ENCODE measurements around the gene THSD4. TPM values are rescaled to one million over a fixed set of nuclear protein-coding genes. Genes with fewer than 3 reads are reported as not detected.

THSD4 gene
- total RNA-seq, 1 experiment from 2014 or later: 21.7 TPM

DNA sequence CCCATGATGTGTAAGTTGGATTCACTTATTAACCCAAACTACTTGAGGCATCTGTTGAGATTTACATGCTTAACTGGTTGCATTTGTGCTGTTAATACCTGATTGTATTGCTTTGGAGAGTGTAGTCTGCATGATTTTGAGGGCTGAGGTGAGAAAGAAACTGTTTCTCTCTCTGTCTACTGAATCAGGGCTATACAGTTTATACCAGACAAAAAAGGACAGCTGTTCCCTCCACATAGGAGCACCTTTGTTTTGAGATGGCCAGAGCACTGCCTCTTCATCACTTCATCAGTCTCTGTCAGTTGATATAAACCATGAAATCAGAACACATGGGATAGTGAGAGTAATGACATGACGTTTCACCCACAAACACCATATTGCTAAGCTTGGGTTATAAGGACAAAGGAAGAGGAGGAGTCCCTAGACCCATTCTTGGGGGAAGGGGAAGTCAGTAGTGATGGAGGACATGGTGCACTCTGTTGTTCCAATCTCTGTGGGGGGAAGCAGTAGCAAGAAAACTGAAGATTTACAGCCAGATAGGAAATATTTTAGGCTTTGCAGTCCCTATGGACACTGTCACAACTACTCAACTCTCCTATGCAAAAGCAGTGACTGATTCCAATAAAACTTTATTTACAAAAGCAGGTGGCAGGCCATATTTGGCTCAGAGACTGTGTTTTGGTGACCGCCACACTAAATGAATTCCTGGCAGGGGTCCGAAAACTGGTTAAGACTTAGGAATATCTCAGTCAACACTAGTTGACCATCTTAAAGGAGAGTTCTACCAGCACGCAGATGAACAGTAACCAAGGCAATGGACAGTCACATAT is 571.2 kb downstream of the THSD4 start:
- DNase-seq (ENCODE audit: extremely low read depth, low read depth): no peak

- no peak for DNase-seq (ENCODE audit: extremely low read depth, low read depth)
Measured at GRCh38 chr15:71687902-71688508, 572.7 kb downstream of the THSD4 start.

DNA sequence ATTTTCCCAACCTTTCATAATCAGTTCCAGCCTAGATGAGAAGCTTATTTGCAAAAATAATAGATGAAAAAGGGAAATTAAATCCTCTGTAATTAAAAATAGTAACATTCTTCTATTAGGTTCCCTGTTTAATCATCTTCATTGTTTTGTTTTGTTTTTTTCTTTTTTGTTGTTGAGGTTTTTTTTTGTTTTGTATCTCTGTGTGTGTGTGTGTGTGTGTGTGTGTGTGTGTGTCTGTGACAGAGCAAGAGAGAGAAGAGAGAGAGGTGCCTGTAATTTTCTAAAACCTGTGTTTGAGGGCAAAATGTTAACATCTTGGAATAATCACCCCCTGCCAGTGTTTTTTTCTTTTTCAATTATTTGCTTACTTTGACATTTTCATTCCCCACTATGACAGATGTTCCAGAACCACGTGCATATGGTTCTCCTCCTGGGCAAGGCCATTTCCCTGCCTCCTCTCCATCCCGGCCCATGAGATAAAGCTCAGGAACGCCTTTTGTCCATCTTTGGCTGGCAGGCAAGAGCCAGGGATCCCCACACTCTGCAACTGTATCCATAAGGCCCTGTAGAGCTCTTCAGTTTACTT is 573.3 kb downstream of the THSD4 start:
- no peak for DNase-seq (ENCODE audit: extremely low read depth, low read depth)

- DNase-seq (ENCODE audit: extremely low read depth, low read depth): no peak
Measured at GRCh38 chr15:71691081-71691457, 575.8 kb downstream of the THSD4 start.

DNA sequence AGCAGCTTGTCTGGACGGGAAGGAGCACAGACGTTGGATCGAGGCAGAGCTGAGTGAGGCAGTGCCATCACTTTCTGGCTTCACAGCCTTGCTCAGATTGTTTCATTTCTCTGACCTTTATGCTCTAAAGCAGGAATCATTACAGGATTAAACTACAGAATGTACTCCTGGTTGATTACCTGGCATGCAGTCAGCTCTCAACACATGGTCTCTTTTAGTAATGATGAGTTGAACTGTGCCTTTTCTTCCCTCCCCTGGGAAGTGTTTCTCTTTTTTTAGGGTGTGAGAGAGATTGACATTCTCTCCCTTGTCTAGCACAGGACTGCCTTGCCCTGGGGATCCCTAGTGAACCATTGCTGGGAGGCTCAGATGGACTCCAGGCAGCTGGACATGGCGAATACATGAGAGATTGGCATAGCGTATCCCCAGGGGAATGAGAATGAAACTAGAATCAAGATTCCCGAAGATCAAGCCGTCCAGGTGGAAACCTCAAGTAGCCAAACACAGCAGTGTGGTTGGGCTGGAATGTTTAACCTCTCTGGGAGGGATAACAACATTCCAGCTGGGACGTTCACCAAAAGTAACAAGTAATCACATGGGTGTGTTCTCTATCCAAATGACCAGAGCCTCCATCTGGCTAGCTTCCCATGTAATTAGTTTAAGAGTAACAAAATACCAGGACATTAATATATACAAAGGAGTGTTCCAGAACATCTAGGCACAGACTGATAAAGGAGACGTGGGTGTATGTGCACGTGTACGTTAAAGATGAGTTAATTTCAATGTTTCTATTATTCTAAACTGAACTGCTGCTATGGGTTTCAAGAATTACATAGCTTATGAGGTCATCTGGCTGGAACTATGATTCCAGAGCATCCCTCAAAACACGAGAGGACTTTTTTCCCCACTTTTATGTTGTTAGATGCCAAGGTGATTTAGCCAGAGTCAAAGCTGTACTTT is 576.5 kb downstream of the THSD4 start:
- no peak for DNase-seq (ENCODE audit: extremely low read depth, low read depth)

- no peak for DNase-seq (ENCODE audit: extremely low read depth, low read depth)
Measured at GRCh38 chr15:71697236-71697635, 582.0 kb downstream of the THSD4 start.

DNA sequence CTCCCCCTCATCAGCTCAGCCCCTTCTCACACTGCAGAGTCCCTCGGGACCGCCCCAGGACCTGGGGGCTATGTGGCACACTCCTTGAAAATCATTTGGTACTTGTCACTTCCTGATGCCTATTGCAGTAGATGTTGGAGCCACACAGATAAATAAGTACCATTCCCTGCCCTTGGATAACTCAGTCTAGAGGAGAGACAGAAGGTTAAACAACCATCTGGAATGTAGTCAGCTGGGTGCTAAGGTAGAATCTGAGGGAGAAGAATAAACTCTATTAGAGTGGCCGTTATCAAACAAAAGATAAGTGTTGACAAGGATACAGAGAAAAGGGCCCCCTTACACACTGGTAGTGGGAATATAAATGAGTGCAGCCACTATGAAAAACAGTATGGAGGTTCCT is 582.8 kb downstream of the THSD4 start:
- no peak for DNase-seq (ENCODE audit: extremely low read depth, low read depth)

DNA sequence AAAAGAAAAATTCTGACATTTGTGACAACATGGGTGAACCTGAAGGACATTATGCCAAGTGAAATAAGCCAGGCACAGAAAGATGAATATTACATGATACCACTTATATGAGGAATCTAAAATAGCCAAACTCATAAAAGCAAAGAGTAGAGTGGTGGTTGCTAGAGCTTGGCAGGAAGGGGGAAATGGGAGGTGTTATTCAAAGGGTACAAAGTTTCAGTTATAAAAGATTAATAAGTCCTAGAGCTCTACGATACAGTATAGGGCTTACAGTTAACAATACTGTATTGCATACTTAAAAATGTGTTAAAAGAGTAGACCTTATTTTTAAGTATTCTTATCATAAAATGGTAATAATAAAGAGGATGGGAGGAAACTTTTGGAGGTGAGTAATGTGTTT is 583.5 kb downstream of the THSD4 start:
- no peak for DNase-seq (ENCODE audit: extremely low read depth, low read depth)

DNA sequence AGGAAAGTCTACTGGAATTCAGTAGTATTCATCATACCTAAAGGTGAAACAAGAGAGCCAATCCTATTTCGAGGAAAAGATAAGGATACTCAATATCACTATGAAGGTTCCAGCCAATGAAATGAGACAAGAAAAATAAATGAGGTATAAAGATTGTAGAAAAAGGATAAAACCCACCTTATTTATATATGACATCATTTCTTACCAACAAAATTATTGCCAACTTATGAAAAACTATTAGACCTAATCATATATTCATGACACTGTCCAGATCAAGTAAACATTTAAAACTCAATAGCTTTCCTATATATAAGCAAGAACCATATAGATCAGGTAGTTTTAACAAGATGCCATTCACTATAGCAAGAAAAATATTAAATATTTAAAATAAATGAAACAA is 584.7 kb downstream of the THSD4 start:
- no peak for DNase-seq (ENCODE audit: extremely low read depth, low read depth)

GRCh38 chr15:71701808-71702207 is 586.5 kb downstream of the THSD4 start:
- DNase-seq (ENCODE audit: extremely low read depth, low read depth): no peak

- DNase-seq (ENCODE audit: extremely low read depth, low read depth): no peak
Measured at GRCh38 chr15:71702496-71702895, 587.2 kb downstream of the THSD4 start.

- no peak for DNase-seq (ENCODE audit: extremely low read depth, low read depth)
Measured at GRCh38 chr15:71705151-71705550, 589.9 kb downstream of the THSD4 start.

- no peak for DNase-seq (ENCODE audit: extremely low read depth, low read depth)
Measured at GRCh38 chr15:71706461-71707229, 591.4 kb downstream of the THSD4 start.

GRCh38 chr15:71707230-71708050 is 592.2 kb downstream of the THSD4 start:
- no peak for DNase-seq (ENCODE audit: extremely low read depth, low read depth)

GRCh38 chr15:71708051-71708429 is 592.8 kb downstream of the THSD4 start:
- DNase-seq (ENCODE audit: extremely low read depth, low read depth): no peak

- DNase-seq (ENCODE audit: extremely low read depth, low read depth): no peak
Measured at GRCh38 chr15:71708741-71709140, 593.5 kb downstream of the THSD4 start.

- no peak for DNase-seq (ENCODE audit: extremely low read depth, low read depth)
Measured at GRCh38 chr15:71709808-71710418, 594.6 kb downstream of the THSD4 start.

GRCh38 chr15:71712182-71712581 is 596.9 kb downstream of the THSD4 start:
- no peak for DNase-seq (ENCODE audit: extremely low read depth, low read depth)

Data from NCI-H460 (cell line).